WI38 (cell line): Measurements from ENCODE around the gene ANP32B.
"Not testable (repeated sequence)": the region's sequence is repeated elsewhere in the genome, so short reads cannot be mapped to it uniquely, and the experiment has no call there.

Experiments used
- H3K4me3 ChIP-seq: 2 replicates; pipeline ENCODE4 v1.5.1; 2011; ENCODE audit warnings: low read depth, mild to moderate bottlenecking, control low read depth, low read length
- CTCF ChIP-seq: IDR thresholded peaks from 2 replicates; pipeline ENCODE4 v1.5.1; 2012; ENCODE audit warnings: low read depth, mild to moderate bottlenecking, control low read depth, low read length

ANP32B gene

DNA sequence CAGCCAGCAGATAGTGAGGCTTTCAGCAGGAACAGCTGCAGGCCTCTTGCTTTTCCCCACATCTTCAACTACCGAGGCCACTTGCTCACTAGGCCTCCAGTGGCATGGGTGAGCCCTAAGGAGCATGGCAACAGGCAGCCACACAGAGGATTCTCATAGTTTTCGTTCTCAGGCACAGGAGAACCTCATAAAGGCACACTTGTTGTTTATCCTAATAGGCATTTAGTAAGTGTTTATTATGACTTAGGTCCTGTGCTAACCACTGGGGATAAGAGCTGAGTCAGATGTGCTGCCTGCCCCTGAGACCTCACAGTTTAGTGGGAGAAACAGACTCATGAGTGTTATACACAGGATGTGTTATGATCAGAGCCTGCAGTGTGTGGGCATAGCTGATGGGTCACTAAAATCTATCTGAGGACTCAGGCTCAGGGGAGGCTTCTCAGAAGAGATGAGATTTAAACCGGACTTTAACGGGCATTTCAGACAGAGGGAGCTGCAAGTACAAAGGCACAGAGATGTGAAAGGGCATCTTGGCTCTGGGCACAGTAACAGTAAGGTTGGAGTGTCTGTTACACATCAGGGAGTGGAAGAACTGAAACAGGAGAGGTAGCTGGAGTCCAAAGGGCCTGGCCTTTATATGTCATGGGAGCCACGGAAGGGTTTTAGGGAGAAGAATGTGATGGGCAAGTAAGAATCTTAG is 24.2 kb upstream of the ANP32B start:
- H3K4me3 ChIP-seq: no peak overlapping the region
- TF ChIP-seq CTCF: no peak

- TF ChIP-seq CTCF: no peak
- no peak overlapping the region for H3K4me3 ChIP-seq
Measured at GRCh38 chr9:97959585-97959984, 23.6 kb upstream of the ANP32B start.

DNA sequence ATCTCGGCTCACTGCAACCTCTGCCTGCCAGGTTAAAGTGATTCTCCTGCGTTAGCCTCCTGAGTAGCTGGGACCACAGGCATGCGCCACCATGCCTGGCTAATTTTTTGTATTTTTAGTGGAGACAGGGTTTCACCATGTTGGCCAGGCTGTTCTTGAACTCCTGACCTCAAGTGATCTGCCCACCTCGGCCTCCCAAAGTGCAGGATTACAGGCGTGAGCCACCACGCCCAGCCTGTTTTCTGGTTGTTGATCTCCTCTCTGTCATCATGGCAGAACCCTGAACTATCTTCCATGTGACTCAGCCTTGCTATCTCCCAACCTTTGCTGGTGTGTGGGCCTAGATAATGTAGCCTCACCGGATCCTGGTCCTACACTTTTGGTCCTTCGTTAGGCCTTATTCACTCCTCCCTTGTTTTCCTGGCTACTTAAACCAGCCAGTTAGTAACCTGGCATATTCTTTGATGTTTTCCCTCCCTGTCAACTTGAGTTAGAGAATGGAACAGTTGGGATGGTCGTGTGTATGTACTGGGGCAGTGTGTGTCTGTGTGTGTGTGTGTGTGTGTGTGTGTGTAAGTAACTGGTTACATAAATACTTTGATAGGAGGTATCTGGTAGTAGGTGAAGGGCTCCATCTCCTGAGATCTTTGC is 22.3 kb upstream of the ANP32B start:
- not testable (repeated sequence) for H3K4me3 ChIP-seq

DNA sequence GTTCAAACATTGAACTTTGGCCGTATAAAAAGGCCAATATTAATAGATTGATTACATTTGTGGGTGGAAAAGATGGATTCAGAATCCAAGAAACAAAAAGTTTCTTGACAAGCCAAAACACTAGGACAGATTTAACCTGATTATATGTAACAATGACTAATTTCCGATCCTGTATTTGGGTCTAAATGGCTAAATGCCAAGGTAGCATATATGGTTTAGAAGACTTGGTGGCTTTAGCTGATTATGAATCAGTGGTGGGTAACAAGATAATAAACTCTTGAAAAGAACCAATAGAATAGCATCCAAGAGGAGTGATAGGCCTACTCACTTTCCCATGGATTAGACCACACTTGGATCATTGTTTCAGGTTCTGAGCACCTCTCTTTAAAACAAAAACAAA is 21.8 kb upstream of the ANP32B start:
- TF ChIP-seq CTCF: no peak
- no peak overlapping the region for H3K4me3 ChIP-seq

- no peak for TF ChIP-seq CTCF
- H3K4me3 ChIP-seq: no peak overlapping the region
Measured at GRCh38 chr9:97962136-97962535, 21.0 kb upstream of the ANP32B start.

DNA sequence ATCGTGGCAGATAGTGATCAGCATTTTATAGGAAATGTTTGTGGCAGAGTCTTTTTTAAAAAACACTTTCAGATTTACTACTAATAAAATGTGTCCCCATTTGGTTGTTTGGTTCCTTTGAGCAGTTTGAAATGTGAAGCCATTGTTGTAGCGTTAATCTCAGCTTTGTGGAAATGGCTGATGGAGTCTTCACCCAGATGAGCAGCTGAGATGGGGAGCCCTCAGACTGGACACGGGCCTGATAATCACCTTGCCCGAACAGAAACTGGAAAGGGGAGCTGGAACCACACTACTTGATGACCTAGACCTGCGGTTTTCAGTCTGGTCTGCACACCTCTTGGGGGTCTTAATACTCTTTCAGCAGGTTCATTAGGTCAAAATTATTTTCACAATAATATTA is 20.6 kb upstream of the ANP32B start:
- H3K4me3 ChIP-seq: no peak overlapping the region
- no peak for TF ChIP-seq CTCF

DNA sequence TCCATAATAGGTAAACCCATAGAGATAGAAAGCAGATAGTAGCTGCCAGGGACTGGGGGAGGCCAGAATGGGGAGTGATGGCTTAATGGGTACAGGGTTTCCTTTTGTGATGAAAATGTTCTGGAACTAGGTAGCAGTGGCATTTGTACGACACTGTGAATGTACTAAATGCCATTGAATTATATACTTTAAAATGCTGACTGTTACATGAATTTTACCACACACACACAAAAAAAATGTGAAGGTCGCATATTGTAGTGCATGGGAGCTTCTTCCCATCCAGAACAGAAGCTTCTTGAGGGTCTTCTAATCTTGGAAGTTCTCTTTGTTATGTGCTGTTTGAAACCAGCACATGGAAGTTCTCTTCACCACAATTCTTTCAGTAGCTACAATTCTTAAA is 19.9 kb upstream of the ANP32B start:
- TF ChIP-seq CTCF: no peak
- H3K4me3 ChIP-seq: no peak overlapping the region

DNA sequence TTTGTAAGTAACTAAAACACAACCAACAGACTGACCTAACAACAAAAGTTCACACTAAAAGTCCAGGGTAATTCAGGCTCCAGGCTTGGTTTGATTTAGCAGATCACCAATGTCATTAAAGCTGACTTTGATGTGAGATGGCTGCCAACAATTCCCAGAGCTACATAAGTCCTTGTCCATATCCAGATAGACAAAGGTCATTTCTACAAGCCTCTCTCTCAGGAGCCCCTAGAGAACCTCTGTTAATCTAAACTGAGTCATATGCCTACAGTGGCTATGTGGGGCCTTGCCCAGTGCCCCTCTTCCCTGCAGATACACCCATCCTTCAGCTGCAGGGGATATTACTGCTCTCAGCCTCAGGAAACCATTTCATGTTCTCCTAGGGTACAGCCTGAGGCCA is 18.2 kb upstream of the ANP32B start:
- H3K4me3 ChIP-seq: no peak overlapping the region
- no peak for TF ChIP-seq CTCF
